HG03558 (cell line): ENCODE data around the gene PRPS1L1.

ENCODE experiments used
- ATAC-seq: cut with Tn5 transposase; IDR thresholded peaks from one replicate; pipeline ENCODE4 v1.9.1; 2021; ENCODE audit warnings: moderate number of reproducible peaks; ENCODE audit not compliant: unreplicated experiment; ENCODE audit errors: extremely low read depth

Gene PRPS1L1

GRCh38 chr7:18027628-18028027, at the start of gene PRPS1L1:
Gene PRPS1L1 (minus strand): TSS chr7:18027846.
- no peak for ATAC-seq

GRCh38 chr7:18076461-18076860, 48.8 kb upstream of the PRPS1L1 start:
- ATAC-seq, result no peak

- ATAC-seq, result no peak
Observed at GRCh38 chr7:18068745-18069144, 41.1 kb upstream of the PRPS1L1 start.

GRCh38 chr7:18064242-18064838, 36.7 kb upstream of the PRPS1L1 start:
- no peak for ATAC-seq

GRCh38 chr7:18063149-18063901, 35.7 kb upstream of the PRPS1L1 start:
- ATAC-seq, result no peak

GRCh38 chr7:18059171-18059570, 31.5 kb upstream of the PRPS1L1 start:
- ATAC-seq, result no peak

- no peak for ATAC-seq
Observed at GRCh38 chr7:18053941-18054340, 26.3 kb upstream of the PRPS1L1 start.

GRCh38 chr7:18053177-18053928, 25.7 kb upstream of the PRPS1L1 start:
- ATAC-seq, result no peak

- no peak for ATAC-seq
Observed at GRCh38 chr7:18049262-18049661, 21.6 kb upstream of the PRPS1L1 start.

- no peak for ATAC-seq
Observed at GRCh38 chr7:18046601-18047000, 19.0 kb upstream of the PRPS1L1 start.

GRCh38 chr7:18045171-18045570, 17.5 kb upstream of the PRPS1L1 start:
- no peak for ATAC-seq

- ATAC-seq, result no peak
Observed at GRCh38 chr7:18041191-18041590, 13.5 kb upstream of the PRPS1L1 start.

GRCh38 chr7:18040196-18040595, 12.6 kb upstream of the PRPS1L1 start:
- ATAC-seq, result no peak

- no peak for ATAC-seq
Observed at GRCh38 chr7:18038382-18038781, 10.7 kb upstream of the PRPS1L1 start.

GRCh38 chr7:18037609-18038008, 10.0 kb upstream of the PRPS1L1 start:
- ATAC-seq, result no peak

GRCh38 chr7:18036783-18037182, 9.1 kb upstream of the PRPS1L1 start:
- no peak for ATAC-seq

GRCh38 chr7:18030758-18031157, 3.1 kb upstream of the PRPS1L1 start:
- ATAC-seq, result no peak

GRCh38 chr7:18020138-18020715, 7.4 kb downstream of the PRPS1L1 start:
- no peak for ATAC-seq

GRCh38 chr7:18019555-18019954, 8.1 kb downstream of the PRPS1L1 start:
- no peak for ATAC-seq

- no peak for ATAC-seq
Observed at GRCh38 chr7:18018296-18019215, 9.1 kb downstream of the PRPS1L1 start.
